Right cardiac atrium (tissue), 5 donors: Measurements from ENCODE around the gene CD300C. TPM values are rescaled to one million over a fixed set of nuclear protein-coding genes. Genes with fewer than 3 reads are reported as not detected.
"Not testable (repeated sequence)": the region's sequence is repeated elsewhere in the genome, so short reads cannot be mapped to it uniquely, and the experiment has no call there.

Experiments
- ATAC-seq, 2 donors: fragments of 200-7000 bp; cut with Tn5 transposase; one replicate each; pipeline versions ENCODE4 v1.8.0 to v1.9.1; 2020; ENCODE audit warnings: moderate library complexity in 2 of 2, mild to moderate bottlenecking in 1 of 2
- DNase-seq, 3 donors: peaks; one replicate each; pipeline ENCODE4 v3.0.0-alpha.2; 2020
- H3K27ac ChIP-seq: one replicate; pipeline ENCODE4 v1.5.1; 2013; ENCODE audit warnings: mild to moderate bottlenecking, low read length, control low read depth, moderate library complexity
- H3K27me3 ChIP-seq: one replicate; pipeline ENCODE4 v1.6.1; 2013; ENCODE audit not compliant: control insufficient read depth, insufficient read depth
- H3K4me1 ChIP-seq: one replicate; pipeline ENCODE4 v1.6.1; 2013; ENCODE audit warnings: low read length; ENCODE audit not compliant: control insufficient read depth, insufficient read depth
- H3K4me3 ChIP-seq: one replicate; pipeline ENCODE4 v1.5.1; 2013; ENCODE audit warnings: low read length, control low read depth
- H3K9me3 ChIP-seq: one replicate; pipeline ENCODE4 v1.6.1; 2013; ENCODE audit warnings: low read length; ENCODE audit not compliant: control insufficient read depth
- WGBS: extraction: QIAGEN DNeasy Blood & Tissue Kit; methylation state at CpG from one replicate; pipeline ENCODE4 v1.1.7; 2013; 5-methylcytosine and 5-hydroxymethylcytosine counted together
- intact Hi-C, 4 donors: fragments of 100-400 bp; cut with DNase I; formaldehyde crosslinking; loops; one replicate each; pipeline versions ENCODE4 v1.11.0 to v1.14.0; 2022 to 2023
- polyA plus RNA-seq: library from polyadenylated mRNA; stranded (reverse); fragments of 200-250 nt; gene quantifications from one replicate; pipeline ENCODE4 v1.2.3, GENCODE V29; 2013
- total RNA-seq, 4 donors: library from RNA; stranded (reverse); fragmentation: NEBNext Ultra II Directional; extraction: Animal tissue kit (Norgen Biotek cat#: 25700); gene quantifications; one replicate each; pipeline ENCODE4 v1.2.1, GENCODE V29; 2021
- donor health status: healthy with polysubstance abuse.
- donor health status: DM: no; HTN: yes; CAD: no.
- donor health status: DM: no; HTN: no; CAD: no.
- donor health status: DM: no; HTN: yes; CAD: no; lungs with severe emphysema.
- donor health status: DM: yes; HTN: yes; CAD: no.

Gene CD300C
- total and polyA plus RNA-seq, 5 donors = 0.11 to 2.1 (median 1.5) TPM

GRCh38 chr17:74503949-74504348 is 42.0 kb downstream of the CD300C start:
- H3K27ac ChIP-seq, H3K27me3 ChIP-seq, ATAC-seq, H3K9me3 ChIP-seq, H3K4me1 ChIP-seq, intact Hi-C loops, H3K4me3 ChIP-seq: not testable (repeated sequence)
- peak in 2 of 3 donors; percentile 51 to 67 for DNase-seq
- WGBS = 65% methylated on average over 5 of the region's 5 CpGs

GRCh38 chr17:74502861-74503260 is 43.1 kb downstream of the CD300C start:
- Histone ChIP-seq H3K9me3 (no peaks in the 10 kb centered on the region), H3K4me3 (no peak overlapping the region), H3K4me1 (no peaks in the 10 kb centered on the region), H3K27me3 (no peaks in the 10 kb centered on the region), H3K27ac (no peak overlapping the region)
- ATAC-seq = no peak
- WGBS = 70% methylated on average over 6 of the region's 6 CpGs
- intact Hi-C loops = no loop called here
- no peak for DNase-seq

GRCh38 chr17:74499992-74500391 is 45.9 kb downstream of the CD300C start:
- ATAC-seq = no peak
- Histone ChIP-seq H3K27me3 (no peaks in the 10 kb centered on the region), H3K4me3 (no peak overlapping the region), H3K27ac (no peak overlapping the region), H3K4me1 (no peaks in the 10 kb centered on the region), H3K9me3 (no peaks in the 10 kb centered on the region)
- 80% methylated on average over 3 of the region's 3 CpGs for WGBS
- intact Hi-C loops = no loop called here
- DNase-seq = no peak

- no peak for DNase-seq
- no peaks in the 10 kb centered on the region for H3K9me3 ChIP-seq
- intact Hi-C loops = no loop called here
- H3K4me1 ChIP-seq = no peaks in the 10 kb centered on the region
- no peaks in the 10 kb centered on the region for H3K27me3 ChIP-seq
- ATAC-seq = no peak
- H3K27ac ChIP-seq = no peak overlapping the region
- 62% methylated on average over 5 of the region's 5 CpGs for WGBS
- no peak overlapping the region for H3K4me3 ChIP-seq
Observed at GRCh38 chr17:74497471-74497870, 48.4 kb downstream of the CD300C start.

- H3K27ac ChIP-seq = no peak overlapping the region
- no peaks in the 10 kb centered on the region for H3K4me1 ChIP-seq
- intact Hi-C loops = loop anchor here in 1 of 4 donors (2.0 kb wide), 1 partner anchor 125 kb away; no protein-coding TSS in a partner anchor
- H3K4me3 ChIP-seq = no peak overlapping the region
- no peaks in the 10 kb centered on the region for H3K9me3 ChIP-seq
- no peaks in the 10 kb centered on the region for H3K27me3 ChIP-seq
- DNase-seq (peak; percentile 61 to 82 (median 77)), ATAC-seq (peak; percentile 79 to 82)
- 35% methylated on average over 11 of the region's 11 CpGs for WGBS
Observed at GRCh38 chr17:74493331-74493833, 52.5 kb downstream of the CD300C start.

GRCh38 chr17:74491626-74492025 is 54.3 kb downstream of the CD300C start:
- Histone ChIP-seq H3K4me3 (no peak overlapping the region), H3K27me3 (no peaks in the 10 kb centered on the region), H3K4me1 (no peaks in the 10 kb centered on the region), H3K9me3 (no peaks in the 10 kb centered on the region), H3K27ac (no peak overlapping the region)
- intact Hi-C loops = loop anchor here in 1 of 4 donors (2.0 kb wide), 1 partner anchor 123 kb away; no protein-coding TSS in a partner anchor
- ATAC-seq = no peak
- DNase-seq = no peak
- WGBS = 86% methylated on average over 7 of the region's 7 CpGs

Other genes with a start within 250 kb of the CD300C start
- gene KIF19, start 219.9 kb downstream of the CD300C start, total RNA-seq = under 1 TPM; 0.14 to 0.38 (median 0.25) TPM
- 0.88 TPM for gene KIF19, start 219.9 kb downstream of the CD300C start, polyA plus RNA-seq
- not detected for gene BTBD17, start 184.2 kb downstream of the CD300C start, total RNA-seq
- not detected for gene BTBD17, start 184.2 kb downstream of the CD300C start, polyA plus RNA-seq
- gene GPR142, start 178.6 kb downstream of the CD300C start, total RNA-seq = not detected
- not detected for gene GPR142, start 178.6 kb downstream of the CD300C start, polyA plus RNA-seq
- 10 to 100 TPM; 27.3 to 40.8 (median 32.1) TPM for gene GPRC5C, start 114.0 kb downstream of the CD300C start, total RNA-seq
- gene GPRC5C, start 114.0 kb downstream of the CD300C start, polyA plus RNA-seq = 26.5 TPM
- gene CD300A, start 79.5 kb downstream of the CD300C start, total RNA-seq = 1 to 10 TPM; 4.8 to 5.7 (median 5.4) TPM
- gene CD300A, start 79.5 kb downstream of the CD300C start, polyA plus RNA-seq = 2.2 TPM
- gene CD300LB, start 14.6 kb downstream of the CD300C start, total RNA-seq = under 1 TPM in 1 of 4 donors, not detected in 3; 0.09 TPM
- gene CD300LB, start 14.6 kb downstream of the CD300C start, polyA plus RNA-seq = 0.09 TPM
- not detected for gene CD300H, start 21.4 kb upstream of the CD300C start, total RNA-seq
- not detected for gene CD300H, start 21.4 kb upstream of the CD300C start, polyA plus RNA-seq
- not detected for gene CD300LD, start 46.2 kb upstream of the CD300C start, total RNA-seq
- not detected for gene CD300LD, start 46.2 kb upstream of the CD300C start, polyA plus RNA-seq
- gene CD300E, start 77.6 kb upstream of the CD300C start, total RNA-seq = under 1 TPM; 0.38 to 0.94 (median 0.67) TPM
- 0.45 TPM for gene CD300E, start 77.6 kb upstream of the CD300C start, polyA plus RNA-seq
- gene CD300LF, start 166.8 kb upstream of the CD300C start, total RNA-seq = under 1 TPM in 3 of 4 donors, not detected in 1; 0.25 to 0.62 (median 0.34) TPM
- 0.05 TPM for gene CD300LF, start 166.8 kb upstream of the CD300C start, polyA plus RNA-seq
- 1 to 10 TPM; 1.1 to 3.4 (median 1.2) TPM for gene RAB37, start 191.1 kb upstream of the CD300C start, total RNA-seq
- gene RAB37, start 191.1 kb upstream of the CD300C start, polyA plus RNA-seq = 1.5 TPM
- gene NHERF1, start 202.5 kb upstream of the CD300C start, total RNA-seq = 10 to 100 TPM in 2 of 4 donors, 1 to 10 TPM in 2; 6.1 to 11.6 (median 9.7) TPM
- gene NHERF1, start 202.5 kb upstream of the CD300C start, polyA plus RNA-seq = 7.2 TPM
- 10 to 100 TPM; 21.7 to 31.1 (median 25.0) TPM for gene NAT9, start 230.2 kb upstream of the CD300C start, total RNA-seq
- gene NAT9, start 230.2 kb upstream of the CD300C start, polyA plus RNA-seq = 16.8 TPM